GM23338 (cell line): ENCODE results near the gene ZNF22. TPM values are rescaled to one million over a fixed set of nuclear protein-coding genes. Genes with fewer than 3 reads are reported as not detected.
A peak's percentile ranks its signal among the peaks of the same experiment; 100 is the strongest.

ENCODE experiments used
- ATAC-seq: fragments of 200-7000 bp; cut with Tn5 transposase; 3 replicates; pipeline ENCODE4 v1.9.1; 2020
- DNase-seq: peaks from one replicate; pipeline ENCODE4 v3.0.0-alpha.2; 2015; ENCODE audit warnings: low spot score
- H2AFZ ChIP-seq: fragments of 200-600 bp; sonication (generic); 2 replicates; pipeline ENCODE4 v1.8.0; 2016; ENCODE audit warnings: antibody characterized with exemption, mild to moderate bottlenecking, moderate library complexity
- H3F3A ChIP-seq: fragments of 200-600 bp; sonication (generic); replicated peaks from 2 replicates; pipeline ENCODE4 v1.8.0; 2017; ENCODE audit warnings: antibody characterized with exemption, mixed run types, low read depth
- H3K27ac ChIP-seq: fragments of 200-600 bp; sonication (generic); 2 replicates; pipeline ENCODE4 v1.6.1; 2016; ENCODE audit warnings: low read depth
- H3K27me3 ChIP-seq: fragments of 200-600 bp; sonication (generic); 2 replicates; pipeline ENCODE4 v1.8.0; 2016; ENCODE audit warnings: mild to moderate bottlenecking, mixed run types, moderate library complexity; ENCODE audit not compliant: insufficient read depth
- H3K36me3 ChIP-seq: fragments of 200-600 bp; sonication (generic); 2 replicates; pipeline ENCODE4 v1.8.0; 2016; ENCODE audit warnings: mild to moderate bottlenecking; ENCODE audit not compliant: insufficient read depth
- H3K4me1 ChIP-seq: fragments of 200-600 bp; sonication (generic); 2 replicates; pipeline ENCODE4 v1.8.0; 2016; ENCODE audit warnings: mild to moderate bottlenecking, moderate library complexity; ENCODE audit not compliant: insufficient read depth
- H3K4me2 ChIP-seq: fragments of 200-600 bp; sonication (generic); 2 replicates; pipeline ENCODE4 v1.7.1; 2017; ENCODE audit warnings: mixed run types
- H3K4me3 ChIP-seq: fragments of 200-600 bp; sonication (generic); 2 replicates; pipeline ENCODE4 v1.6.1; 2016; ENCODE audit warnings: mixed run types
- H3K79me2 ChIP-seq: fragments of 200-600 bp; sonication (generic); replicated peaks from 2 replicates; pipeline ENCODE4 v1.8.0; 2017; ENCODE audit warnings: mild to moderate bottlenecking; ENCODE audit not compliant: insufficient read depth
- H3K9me2 ChIP-seq: fragments of 200-600 bp; sonication (generic); 2 replicates; pipeline ENCODE4 v1.8.0; 2017; ENCODE audit not compliant: insufficient read depth
- H4K20me1 ChIP-seq: fragments of 200-600 bp; sonication (generic); replicated peaks from 2 replicates; pipeline ENCODE4 v1.8.0; 2017; ENCODE audit warnings: mild to moderate bottlenecking; ENCODE audit not compliant: insufficient read depth
- H3K27ac Mint-ChIP-seq: 2 replicates; pipeline ENCODE4 v1.8.0; 2020; ENCODE audit warnings: inconsistent platforms, mild to moderate bottlenecking, moderate library complexity, mixed read lengths
- H3K27me3 Mint-ChIP-seq: 3 replicates; pipeline ENCODE4 v1.8.0; 2022; ENCODE audit warnings: low read depth, mild to moderate bottlenecking, moderate library complexity, mixed read lengths, inconsistent platforms; ENCODE audit not compliant: insufficient read depth, poor library complexity
- H3K36me3 Mint-ChIP-seq: 3 replicates; pipeline ENCODE4 v1.8.0; 2021; ENCODE audit warnings: low read depth, mild to moderate bottlenecking, inconsistent platforms, moderate library complexity, mixed read lengths
- H3K4me1 Mint-ChIP-seq: 3 replicates; pipeline ENCODE4 v1.8.0; 2020; ENCODE audit warnings: mild to moderate bottlenecking, inconsistent platforms, mixed read lengths
- H3K4me3 Mint-ChIP-seq: 3 replicates; pipeline ENCODE4 v1.8.0; 2021; ENCODE audit warnings: moderate library complexity, mild to moderate bottlenecking, inconsistent platforms, mixed read lengths
- H3K9me3 Mint-ChIP-seq: 3 replicates; pipeline ENCODE4 v1.8.0; 2020; ENCODE audit warnings: moderate library complexity, mild to moderate bottlenecking, inconsistent platforms, mixed read lengths
- CTCF ChIP-seq, 2 experiments: fragments of 200-600 bp in 1 of 2; sonication (generic) in 1 of 2; conservative IDR thresholded peaks; 2 replicates each; pipeline versions ENCODE4 v1.5.1 to v1.6.1; 2016 to 2017; ENCODE audit warnings: antibody characterized with exemption in 2 of 2, low read depth in 2 of 2, mild to moderate bottlenecking in 2 of 2, moderate library complexity in 1 of 2
- ETS1 ChIP-seq: IDR thresholded peaks from 2 replicates; pipeline ENCODE4 v1.6.1; 2016; ENCODE audit warnings: antibody characterized with exemption
- EZH2phosphoT487 ChIP-seq: fragments of 200-600 bp; sonication (generic); IDR thresholded peaks from one replicate; pipeline ENCODE4 v1.8.1; 2018; ENCODE audit warnings: antibody characterized with exemption; ENCODE audit not compliant: unreplicated experiment
- REST ChIP-seq: IDR thresholded peaks from one replicate; pipeline ENCODE4 v1.6.1; 2018; ENCODE audit warnings: antibody characterized with exemption; ENCODE audit not compliant: unreplicated experiment
- STAT1 ChIP-seq: IDR thresholded peaks from one replicate; pipeline ENCODE4 v1.6.1; 2016; ENCODE audit warnings: antibody characterized with exemption; ENCODE audit not compliant: unreplicated experiment
- ZNF114 ChIP-seq: fragments of 250-450 bp; sonication (Bioruptor Pico); IDR thresholded peaks from 2 replicates; pipeline ENCODE4 v1.5.0; 2020; ENCODE audit warnings: mild to moderate bottlenecking, moderate library complexity
- ZNF462 ChIP-seq: fragments of 250-450 bp; sonication (Bioruptor Pico); IDR thresholded peaks from 2 replicates; pipeline ENCODE4 v1.5.0; 2020; ENCODE audit warnings: mild to moderate bottlenecking, moderate library complexity
- polyA plus RNA-seq: library from polyadenylated mRNA; unstranded; fragments of >200 nt; fragmentation: Nextera tagmentation; extraction: Ambion mirVana; gene quantifications from 2 replicates; pipeline ENCODE4 v1.2.1, GENCODE V29; 2016
- total RNA-seq: library from RNA; depleted of rRNA; stranded (reverse); fragments of >200 nt; shearing (Covaris generic); gene quantifications from 2 replicates; pipeline ENCODE4 v1.2.3, GENCODE V29; 2014

Gene ZNF22
- total and polyA plus RNA-seq, 2 experiments from 2014 or later: 40.5 to 81.8 TPM

GRCh38 chr10:44973323-44974081 lies 27.2 kb upstream of the ZNF22 start:
- peak overlapping the region; percentile 26; the same call in 1 of the 2 replicates for H3K27ac ChIP-seq

More at GRCh38 chr10:44973323-44974081, 27.2 kb upstream of the ZNF22 start:
- H2AFZ ChIP-seq: no peak overlapping the region
- H3F3A ChIP-seq: no peaks in the 10 kb centered on the region
- H3K4me3 Mint-ChIP-seq: no peak overlapping the region
- no peaks in the 10 kb centered on the region for H4K20me1 ChIP-seq
- peak; percentile 64 for DNase-seq
- 0 out of 2 replicates have a peak overlapping the region, but pooled peaks have one; percentile 44 for H3K27ac Mint-ChIP-seq
- H3K4me1 Mint-ChIP-seq: peaks cover 39% of the 10 kb centered on the region
- no peaks in the 10 kb centered on the region for H3K9me2 ChIP-seq
- no peaks in the 10 kb centered on the region for H3K36me3 ChIP-seq
- H3K27me3 ChIP-seq: no peaks in the 10 kb centered on the region
- H3K27me3 Mint-ChIP-seq: peaks cover 13% of the 10 kb centered on the region
- H3K9me3 Mint-ChIP-seq: no peaks in the 10 kb centered on the region
- ATAC-seq: peak; percentile 9
- no peak overlapping the region; the same call in 1 of the 2 replicates for H3K4me3 ChIP-seq
- peak overlapping the region; percentile 69 for H3K4me2 ChIP-seq
- no peaks in the 10 kb centered on the region for H3K79me2 ChIP-seq
- TF ChIP-seq ZNF114 (CRISPR knock-in tag) (no peak), ZNF462 (CRISPR knock-in tag) (no peak), CTCF (conservative IDR thresholded peaks at IDR 0.05; ENCODE audit: low read depth in 2 of 2) (no peak), STAT1 (no peak), EZH2phosphoT487 (no peak), ETS1 (no peak), REST (no peak)
- peaks cover 35% of the 10 kb centered on the region for H3K4me1 ChIP-seq
- peaks cover 19% of the 10 kb centered on the region for H3K36me3 Mint-ChIP-seq
